IMR-90 (cell line): Measurements from ENCODE around the gene CEBPB. TPM values are rescaled to one million over a fixed set of nuclear protein-coding genes. Genes with fewer than 3 reads are reported as not detected.
A peak's percentile ranks its signal among the peaks of the same experiment; 100 is the strongest.

ENCODE experiments used
- MAFK ChIP-seq: IDR thresholded peaks from 2 replicates; pipeline ENCODE4 v1.6.1; 2012; ENCODE audit warnings: low read depth, low read length, improper control_type of control experiment
- POLR2A ChIP-seq: IDR thresholded peaks from 2 replicates; pipeline ENCODE4 v1.6.1; 2012; ENCODE audit warnings: mild to moderate bottlenecking, low read depth, low read length
- RAD21 ChIP-seq: IDR thresholded peaks from 2 replicates; pipeline ENCODE4 v1.6.1; 2012; ENCODE audit warnings: low read length, improper control_type of control experiment
- polyA plus RNA-seq, 3 experiments: library from polyadenylated mRNA; depleted of rRNA; stranded (reverse); fragments of >200 nt; gene quantifications; 2 replicates each; pipeline ENCODE4 v1.2.3, GENCODE V29; 2012; ENCODE audit warnings: low replicate concordance in 1 of 3
- total RNA-seq: library from RNA; depleted of rRNA; stranded (reverse); fragments of >200 nt; gene quantifications from 2 replicates; pipeline ENCODE4 v1.2.3, GENCODE V29; 2012
- TF ChIP-seq, protein P1 (sequence below): fragments of 150-350 bp; IDR thresholded peaks from 2 replicates; pipeline ENCODE4 v1.6.1; 2017; ENCODE audit warnings: mild to moderate bottlenecking, antibody characterized with exemption, low read length, low read depth

CEBPB gene
- total and polyA plus RNA-seq, 2 of the 4 experiments (the other 2 are of a cell fraction) = 3.4 to 17.4 TPM

DNA sequence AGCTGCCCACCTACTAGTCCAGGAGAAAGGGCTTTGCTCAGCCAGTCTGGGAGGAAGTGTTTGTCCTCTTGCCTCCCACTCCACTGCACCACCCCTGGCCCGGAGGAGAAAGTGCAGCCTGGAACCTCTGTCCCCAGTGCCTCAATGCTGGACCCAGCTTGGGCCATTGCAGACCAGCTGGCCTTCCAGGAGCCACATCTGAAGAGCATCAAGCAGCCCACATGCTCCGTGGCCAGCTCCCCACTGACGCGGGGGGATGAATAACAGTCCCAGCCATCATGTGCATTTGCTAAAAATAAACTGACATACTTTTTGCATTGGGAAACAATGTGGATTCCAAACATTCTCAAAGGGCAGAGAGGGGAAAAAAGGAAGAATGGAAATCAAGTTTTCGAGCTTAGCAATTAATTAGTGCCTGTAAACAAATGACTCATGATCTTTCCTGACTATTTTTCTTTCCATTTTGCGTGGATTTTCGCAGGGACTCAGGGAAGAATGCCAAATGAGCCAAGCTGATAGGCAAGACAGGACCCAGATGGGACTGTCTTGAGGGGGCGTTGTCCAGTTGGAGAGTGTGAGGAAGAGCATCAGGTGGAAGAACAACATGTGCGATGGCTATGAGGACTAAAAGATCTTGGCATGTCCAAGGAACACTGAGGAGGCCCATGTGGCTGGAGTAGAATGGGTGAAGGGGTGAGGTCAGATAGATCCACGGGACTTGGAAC is 34.1 kb downstream of the CEBPB start (continued):
- TF ChIP-seq, protein P1, sequence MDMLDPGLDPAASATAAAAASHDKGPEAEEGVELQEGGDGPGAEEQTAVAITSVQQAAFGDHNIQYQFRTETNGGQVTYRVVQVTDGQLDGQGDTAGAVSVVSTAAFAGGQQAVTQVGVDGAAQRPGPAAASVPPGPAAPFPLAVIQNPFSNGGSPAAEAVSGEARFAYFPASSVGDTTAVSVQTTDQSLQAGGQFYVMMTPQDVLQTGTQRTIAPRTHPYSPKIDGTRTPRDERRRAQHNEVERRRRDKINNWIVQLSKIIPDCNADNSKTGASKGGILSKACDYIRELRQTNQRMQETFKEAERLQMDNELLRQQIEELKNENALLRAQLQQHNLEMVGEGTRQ = peak; percentile 64
- TF ChIP-seq POLR2A (0 out of 2 replicates have a peak, but pooled peaks have one; percentile 31), MAFK (no peak), RAD21 (peak; percentile 30; the same call in 1 of the 2 replicates)
